GM18507 (cell line): Measurements from ENCODE around the gene IFNA21.
"Not testable (repeated sequence)": the region's sequence is repeated elsewhere in the genome, so short reads cannot be mapped to it uniquely, and the experiment has no call there.

Experiments used
- DNase-seq: peaks from one replicate; pipeline ENCODE4 v3.0.0; 2011; ENCODE audit warnings: low read depth; ENCODE audit not compliant: insufficient read length; ENCODE audit errors: extremely low spot score
- FAIRE-seq: peaks from 2 replicates; lab custom pipeline; 2011; peaks lifted over from hg19 to GRCh38; lab: Jason Lieb, UNC

The IFNA21 gene

GRCh38 chr9:21153336-21154017 lies 13.0 kb downstream of the IFNA21 start:
- no peak for FAIRE-seq
- no peak for DNase-seq

- FAIRE-seq (peak; percentile 87), DNase-seq (no peak)
Measured at GRCh38 chr9:21144603-21145002, 21.9 kb downstream of the IFNA21 start.

GRCh38 chr9:21141427-21141882 lies 25.0 kb downstream of the IFNA21 start, which contains the start of gene IFNW1:
Gene IFNW1, minus strand, starts transcription at chr9:21141832. Its CDS starts 262 bp downstream, at chr9:21141570.
- DNase-seq (no peak), FAIRE-seq (peak; percentile 78)

- FAIRE-seq, result no peak
Measured at GRCh38 chr9:21137020-21137419, 29.4 kb downstream of the IFNA21 start.

GRCh38 chr9:21135736-21136135 lies 30.7 kb downstream of the IFNA21 start:
- DNase-seq, result no peak
- no peak for FAIRE-seq

More at GRCh38 chr9:21137020-21137419, 29.4 kb downstream of the IFNA21 start:
- DNase-seq, result no peak

- DNase-seq, FAIRE-seq: not testable (repeated sequence)
Measured at GRCh38 chr9:21128186-21128585, 38.3 kb downstream of the IFNA21 start.

GRCh38 chr9:21121595-21122251 lies 44.7 kb downstream of the IFNA21 start:
- FAIRE-seq (peak; percentile 87), DNase-seq (no peak)

GRCh38 chr9:21121079-21121478 lies 45.4 kb downstream of the IFNA21 start:
- FAIRE-seq (peak; percentile 35), DNase-seq (no peak)

- FAIRE-seq, result no peak
- no peak for DNase-seq
Measured at GRCh38 chr9:21119093-21119770, 47.2 kb downstream of the IFNA21 start.
